Tibial artery (tissue), 4 donors: ENCODE data around the gene MARCHF2.

ENCODE experiments used
- DNase-seq, 2 donors: peaks; one replicate each; pipeline ENCODE4 v3.0.0-alpha.2; 2019
- H3K27ac ChIP-seq, 2 donors: fragments of 200-600 bp; sonication (generic) in 1 of 2; 1 replicate in 1 of 2; 2 replicates in 1 of 2; pipeline ENCODE4 v1.5.1; 2018 to 2019; ENCODE audit warnings: mild to moderate bottlenecking in 1 of 2
- H3K27me3 ChIP-seq, 2 donors: fragments of 200-600 bp; sonication (generic) in 1 of 2; one replicate each; pipeline versions ENCODE4 v1.5.1 to v1.6.0; 2016 to 2019
- H3K36me3 ChIP-seq, 3 donors: fragments of 200-600 bp; sonication (generic) in 2 of 3; one replicate each; pipeline ENCODE4 v1.5.1; 2016 to 2019; ENCODE audit warnings: mild to moderate bottlenecking in 2 of 3
- H3K4me1 ChIP-seq, 4 donors: fragments of 200-600 bp; sonication (generic) in 2 of 4; 1 replicate in 3 of 4; 2 replicates in 1 of 4; pipeline ENCODE4 v1.5.1; 2016 to 2019
- H3K4me3 ChIP-seq, 2 donors: fragments of 200-600 bp; sonication (generic) in 1 of 2; 1 replicate in 1 of 2; 2 replicates in 1 of 2; pipeline ENCODE4 v1.5.1; 2018 to 2019; ENCODE audit warnings: mild to moderate bottlenecking in 2 of 2
- H3K9me3 ChIP-seq, 3 donors: fragments of 200-600 bp; sonication (generic) in 1 of 3; one replicate each; pipeline ENCODE4 v1.5.1; 2016 to 2019
- intact Hi-C: fragments of 100-400 bp; cut with DNase I; formaldehyde crosslinking; loops from one replicate; pipeline ENCODE4 v1.15.0; 2023; ENCODE audit warnings: low total_unique reads
- TF ChIP-seq, protein P1 (sequence below), 2 experiments: fragments of 200-600 bp in 1 of 2; fragments of 450-650 bp in 1 of 2; IDR thresholded peaks; one replicate each; pipeline ENCODE4 v1.5.1; 2017 to 2019; ENCODE audit warnings: antibody characterized with exemption in 2 of 2, mild to moderate bottlenecking in 1 of 2, moderate library complexity in 1 of 2

Gene MARCHF2

DNA sequence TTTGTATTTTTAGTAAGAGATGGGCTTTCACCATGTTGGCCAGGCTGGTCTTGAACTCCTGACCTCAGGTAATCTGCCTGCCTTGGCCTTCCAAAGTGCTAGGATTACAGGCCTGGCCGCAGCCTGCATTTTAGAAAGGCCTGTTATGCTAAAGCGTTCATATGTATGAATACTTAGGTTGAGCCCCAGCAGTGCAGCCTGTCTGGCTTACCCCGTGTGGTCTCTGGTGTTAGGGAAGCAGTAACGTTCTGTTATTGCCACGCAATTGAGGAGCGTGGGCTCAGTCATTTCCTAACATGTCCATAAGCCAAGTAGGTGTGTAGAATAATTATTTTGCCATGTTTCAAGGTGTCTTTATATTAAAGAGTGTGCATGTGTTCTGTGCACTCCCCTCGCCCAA, 46.0 kb downstream of the MARCHF2 start:
- Histone ChIP-seq H3K4me3 (no peak overlapping the region), H3K4me1 (peaks cover 0 to 81% (median 60%) of the 10 kb centered on the region in 4 donors), H3K27me3 (no peaks in the 10 kb centered on the region), H3K27ac (peak overlapping the region; percentile 53 to 64), H3K36me3 (peaks cover 8 to 31% (median 29%) of the 10 kb centered on the region in 3 donors), H3K9me3 (no peaks in the 10 kb centered on the region)
- intact Hi-C loops = no loop called here
- TF ChIP-seq, protein P1, sequence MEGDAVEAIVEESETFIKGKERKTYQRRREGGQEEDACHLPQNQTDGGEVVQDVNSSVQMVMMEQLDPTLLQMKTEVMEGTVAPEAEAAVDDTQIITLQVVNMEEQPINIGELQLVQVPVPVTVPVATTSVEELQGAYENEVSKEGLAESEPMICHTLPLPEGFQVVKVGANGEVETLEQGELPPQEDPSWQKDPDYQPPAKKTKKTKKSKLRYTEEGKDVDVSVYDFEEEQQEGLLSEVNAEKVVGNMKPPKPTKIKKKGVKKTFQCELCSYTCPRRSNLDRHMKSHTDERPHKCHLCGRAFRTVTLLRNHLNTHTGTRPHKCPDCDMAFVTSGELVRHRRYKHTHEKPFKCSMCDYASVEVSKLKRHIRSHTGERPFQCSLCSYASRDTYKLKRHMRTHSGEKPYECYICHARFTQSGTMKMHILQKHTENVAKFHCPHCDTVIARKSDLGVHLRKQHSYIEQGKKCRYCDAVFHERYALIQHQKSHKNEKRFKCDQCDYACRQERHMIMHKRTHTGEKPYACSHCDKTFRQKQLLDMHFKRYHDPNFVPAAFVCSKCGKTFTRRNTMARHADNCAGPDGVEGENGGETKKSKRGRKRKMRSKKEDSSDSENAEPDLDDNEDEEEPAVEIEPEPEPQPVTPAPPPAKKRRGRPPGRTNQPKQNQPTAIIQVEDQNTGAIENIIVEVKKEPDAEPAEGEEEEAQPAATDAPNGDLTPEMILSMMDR (IDR thresholded peaks at IDR 0.05) = no peak
- no peak for DNase-seq

DNA sequence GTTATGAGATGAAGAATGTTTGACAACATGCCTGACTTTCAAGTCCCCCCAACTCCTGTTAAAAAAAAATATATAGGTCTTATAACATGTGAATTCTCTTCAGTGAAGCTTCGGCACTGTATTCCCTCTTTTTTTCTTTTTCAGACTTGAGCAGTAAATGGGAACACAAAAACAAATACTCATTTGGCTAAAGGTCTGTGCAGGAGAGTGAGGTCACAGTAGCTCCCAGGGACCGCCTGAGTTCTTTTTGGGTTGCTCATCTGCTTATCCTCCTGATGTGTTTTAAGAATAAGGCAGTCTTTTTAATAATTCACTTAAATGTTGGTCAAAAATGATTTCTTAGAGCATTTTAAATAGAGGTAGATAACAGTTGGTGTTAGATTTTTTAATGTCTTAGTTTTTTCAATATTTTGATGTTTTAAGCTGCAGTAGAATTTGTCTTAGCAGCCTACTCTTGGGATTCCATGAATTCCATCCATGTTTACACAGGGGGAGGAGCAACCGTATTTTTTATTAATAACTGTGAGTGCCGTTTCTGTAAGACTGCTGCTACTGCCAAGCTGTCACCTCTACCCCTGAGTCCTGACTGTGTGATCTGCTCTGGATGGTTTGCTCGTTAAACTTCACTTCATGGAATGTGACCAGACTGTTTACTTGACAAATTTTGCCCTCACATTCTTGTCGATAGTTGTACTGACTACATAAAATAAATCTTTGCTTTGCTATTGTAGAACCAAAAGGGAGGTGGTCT, 46.6 kb downstream of the MARCHF2 start:
- Histone ChIP-seq H3K36me3 (peaks cover 14 to 37% (median 35%) of the 10 kb centered on the region in 3 donors), H3K4me3 (peak overlapping the region in 1 of 2 donors; percentile 4), H3K4me1 (peaks cover 0 to 75% (median 58%) of the 10 kb centered on the region in 4 donors), H3K27ac (peak overlapping the region; percentile 19 to 64), H3K27me3 (no peaks in the 10 kb centered on the region), H3K9me3 (no peaks in the 10 kb centered on the region)
- no peak for DNase-seq
- TF ChIP-seq, protein P1 (IDR thresholded peaks at IDR 0.05) = no peak
- intact Hi-C loops = no loop called here

DNA sequence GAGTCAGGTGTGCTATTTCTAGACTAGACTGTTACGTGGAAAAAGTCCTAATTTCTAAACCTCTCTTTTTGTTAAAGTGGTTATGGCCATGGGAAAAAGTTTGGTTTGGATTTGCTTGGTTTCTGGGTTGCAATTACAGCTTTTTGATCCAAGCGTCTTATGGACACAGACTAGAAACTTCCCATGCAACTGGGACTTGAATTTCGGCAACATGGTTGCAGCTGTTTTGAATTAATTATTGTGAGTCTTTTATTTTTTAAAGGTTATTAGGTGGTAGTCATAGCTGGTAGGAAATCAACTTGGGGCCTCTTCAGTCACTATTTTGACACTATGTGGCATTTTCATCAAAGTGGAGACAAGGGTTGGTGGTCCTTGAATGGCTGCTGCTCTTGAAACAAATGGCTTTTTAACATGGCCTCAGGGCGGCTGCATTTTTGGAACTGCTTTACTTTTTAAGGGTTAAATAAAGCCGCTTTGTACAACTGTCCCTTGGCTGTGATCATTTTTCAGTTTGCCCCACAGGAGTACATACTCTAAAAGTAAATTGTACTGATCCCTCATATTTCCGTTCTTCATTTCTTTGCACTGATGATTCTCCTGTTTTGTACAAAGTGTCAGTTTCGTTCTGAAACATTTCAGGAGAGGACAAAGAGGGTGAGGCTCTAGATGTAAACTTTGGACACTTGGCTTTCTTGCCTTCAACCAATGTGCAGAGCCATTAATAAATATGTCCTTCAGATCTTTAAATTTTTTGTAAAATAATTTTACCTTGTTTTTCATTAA, 47.6 kb downstream of the MARCHF2 start:
- intact Hi-C loops = no loop called here
- Histone ChIP-seq H3K27me3 (no peaks in the 10 kb centered on the region), H3K4me1 (peaks cover 0 to 73% (median 53%) of the 10 kb centered on the region in 4 donors), H3K4me3 (no peak overlapping the region), H3K27ac (peak overlapping the region; percentile 19 to 64), H3K36me3 (peaks cover 25 to 44% (median 37%) of the 10 kb centered on the region in 3 donors), H3K9me3 (no peaks in the 10 kb centered on the region)
- no peak for DNase-seq
- TF ChIP-seq, protein P1 (IDR thresholded peaks at IDR 0.05) = no peak

DNA sequence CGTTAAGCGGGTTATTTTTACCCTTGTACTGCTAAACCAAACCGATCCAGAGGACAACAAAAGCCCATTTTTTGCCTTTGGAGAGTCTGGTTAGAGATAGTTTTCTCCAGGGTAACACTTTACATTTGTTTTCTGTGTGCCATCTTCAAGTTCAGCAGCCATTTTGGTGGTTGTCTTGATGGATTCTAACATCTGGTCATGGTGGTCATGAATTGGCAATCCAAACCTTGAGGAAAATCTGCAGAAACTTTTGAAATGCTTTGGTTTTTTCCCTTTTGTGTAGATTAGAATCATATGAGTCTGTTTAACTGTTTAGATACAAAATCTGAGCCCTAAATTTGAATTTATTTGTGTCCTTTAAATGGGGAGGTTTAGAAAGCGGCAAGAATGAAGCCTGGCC, 48.3 kb downstream of the MARCHF2 start:
- no peaks in the 10 kb centered on the region for H3K9me3 ChIP-seq
- peaks cover 31 to 44% (median 37%) of the 10 kb centered on the region in 3 donors for H3K36me3 ChIP-seq
- TF ChIP-seq, protein P1 (IDR thresholded peaks at IDR 0.05) = no peak
- no peak for DNase-seq
- H3K4me3 ChIP-seq = no peak overlapping the region
- H3K27ac ChIP-seq = peak overlapping the region in 1 of 2 donors; percentile 19
- H3K27me3 ChIP-seq = no peaks in the 10 kb centered on the region
- intact Hi-C loops = no loop called here
- peaks cover 0 to 66% (median 49%) of the 10 kb centered on the region in 4 donors for H3K4me1 ChIP-seq

DNA sequence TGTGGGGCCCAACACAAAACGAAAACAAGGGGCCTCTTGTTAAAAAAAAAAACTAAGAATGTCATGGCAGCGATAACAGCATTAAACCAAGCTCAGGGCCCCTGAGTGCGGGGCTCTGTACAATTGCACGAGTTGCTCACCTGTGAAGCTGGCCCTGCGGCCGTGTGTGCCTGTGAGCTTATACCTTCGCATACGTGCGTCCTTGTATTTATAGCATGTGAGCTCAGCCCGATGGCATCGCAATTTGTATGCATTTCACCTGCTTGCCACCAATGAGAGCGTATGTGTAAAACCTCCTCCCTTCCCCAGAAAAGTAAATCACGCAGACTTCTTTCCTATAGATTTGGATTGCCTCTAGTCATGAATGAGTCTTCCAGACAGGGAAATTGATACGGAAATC, 48.8 kb downstream of the MARCHF2 start:
- H3K27me3 ChIP-seq = no peaks in the 10 kb centered on the region
- peaks cover 36 to 44% (median 38%) of the 10 kb centered on the region in 3 donors for H3K36me3 ChIP-seq
- intact Hi-C loops = no loop called here
- H3K4me3 ChIP-seq = no peak overlapping the region
- H3K27ac ChIP-seq = no peak overlapping the region
- H3K4me1 ChIP-seq = peaks cover 0 to 61% (median 46%) of the 10 kb centered on the region in 4 donors
- TF ChIP-seq, protein P1 (IDR thresholded peaks at IDR 0.05) = no peak
- H3K9me3 ChIP-seq = no peaks in the 10 kb centered on the region
- no peak for DNase-seq
